HG03060 (cell line): ENCODE results near the gene SPTB.

ENCODE experiments used
- ATAC-seq: cut with Tn5 transposase; IDR thresholded peaks from one replicate; pipeline ENCODE4 v1.9.1; 2021; ENCODE audit warnings: low read depth, moderate number of reproducible peaks; ENCODE audit not compliant: unreplicated experiment

Gene SPTB

GRCh38 chr14:64757601-64758000, 122.1 kb downstream of the SPTB start:
- ATAC-seq: no peak

- ATAC-seq: no peak
These were observed 123.0 kb downstream of the SPTB start for GRCh38 chr14:64756712-64757111.

GRCh38 chr14:64755781-64756221, 123.9 kb downstream of the SPTB start:
- ATAC-seq: no peak

GRCh38 chr14:64754685-64755084, 125.0 kb downstream of the SPTB start:
- no peak for ATAC-seq

GRCh38 chr14:64753999-64754398, 125.7 kb downstream of the SPTB start:
- no peak for ATAC-seq

- ATAC-seq: no peak
These were observed 126.3 kb downstream of the SPTB start for GRCh38 chr14:64753374-64753773.

- no peak for ATAC-seq
These were observed 126.8 kb downstream of the SPTB start for GRCh38 chr14:64752909-64753308.

- no peak for ATAC-seq
These were observed 130.6 kb downstream of the SPTB start for GRCh38 chr14:64748995-64749714.

- ATAC-seq: no peak
These were observed 131.2 kb downstream of the SPTB start for GRCh38 chr14:64748521-64748920.

GRCh38 chr14:64747327-64747726, 132.4 kb downstream of the SPTB start:
- no peak for ATAC-seq

GRCh38 chr14:64746298-64747250, 133.1 kb downstream of the SPTB start:
- no peak for ATAC-seq

GRCh38 chr14:64745511-64746091, 134.1 kb downstream of the SPTB start:
- ATAC-seq: no peak

GRCh38 chr14:64743061-64743460, 136.6 kb downstream of the SPTB start:
- ATAC-seq: no peak

GRCh38 chr14:64741961-64742360, 137.7 kb downstream of the SPTB start:
- ATAC-seq: no peak

GRCh38 chr14:64741200-64741599, 138.5 kb downstream of the SPTB start:
- no peak for ATAC-seq

- ATAC-seq: no peak
These were observed 141.4 kb downstream of the SPTB start for GRCh38 chr14:64738281-64738804.

GRCh38 chr14:64737391-64738280, 142.1 kb downstream of the SPTB start:
- ATAC-seq: no peak

GRCh38 chr14:64736271-64737169, 143.2 kb downstream of the SPTB start:
- ATAC-seq: no peak

GRCh38 chr14:64734990-64735389, 144.7 kb downstream of the SPTB start:
- ATAC-seq: no peak
